T-helper 9 cell (primary cell): ENCODE measurements around the gene SCAMP3.
A peak's percentile ranks its signal among the peaks of the same experiment; 100 is the strongest.
"Not testable (repeated sequence)": the region's sequence is repeated elsewhere in the genome, so short reads cannot be mapped to it uniquely, and the experiment has no call there.

Source experiments
- DNase-seq: peaks from one replicate; pipeline ENCODE4 v3.0.0-alpha.2; 2020

Gene SCAMP3

GRCh38 chr1:155254228-155254713 lies 7.9 kb downstream of the SCAMP3 start:
- no peak for DNase-seq

GRCh38 chr1:155253797-155254196 lies 8.4 kb downstream of the SCAMP3 start:
- DNase-seq, result no peak

GRCh38 chr1:155253208-155253607 lies 9.0 kb downstream of the SCAMP3 start:
- DNase-seq, result no peak

GRCh38 chr1:155251566-155251965 lies 10.6 kb downstream of the SCAMP3 start:
- DNase-seq, result no peak

- peak; percentile 99 for DNase-seq
Measured at GRCh38 chr1:155250633-155251449, 11.3 kb downstream of the SCAMP3 start.

GRCh38 chr1:155250246-155250632 lies 11.9 kb downstream of the SCAMP3 start:
- DNase-seq, result no peak

GRCh38 chr1:155247667-155248553 lies 14.2 kb downstream of the SCAMP3 start:
- DNase-seq, result no peak

- not testable (repeated sequence) for DNase-seq
Measured at GRCh38 chr1:155246796-155247195, 15.4 kb downstream of the SCAMP3 start.

GRCh38 chr1:155245163-155245524 lies 17.0 kb downstream of the SCAMP3 start:
- DNase-seq, result no peak

- peak; percentile 89 for DNase-seq
Measured at GRCh38 chr1:155244368-155245162, 17.6 kb downstream of the SCAMP3 start.

- no peak for DNase-seq
Measured at GRCh38 chr1:155242805-155243358, 19.3 kb downstream of the SCAMP3 start.

GRCh38 chr1:155241841-155242264 lies 20.3 kb downstream of the SCAMP3 start:
- no peak for DNase-seq

GRCh38 chr1:155241069-155241679 lies 21.0 kb downstream of the SCAMP3 start:
- DNase-seq, result peak; percentile 51

GRCh38 chr1:155236451-155236850 lies 25.7 kb downstream of the SCAMP3 start:
- DNase-seq, result no peak

GRCh38 chr1:155235375-155235774 lies 26.8 kb downstream of the SCAMP3 start:
- DNase-seq, result not testable (repeated sequence)

GRCh38 chr1:155233502-155233901 lies 28.7 kb downstream of the SCAMP3 start:
- not testable (repeated sequence) for DNase-seq

- DNase-seq, result not testable (repeated sequence)
Measured at GRCh38 chr1:155232001-155232978, 29.9 kb downstream of the SCAMP3 start.

GRCh38 chr1:155231302-155231701 lies 30.9 kb downstream of the SCAMP3 start:
- not testable (repeated sequence) for DNase-seq

- no peak for DNase-seq
Measured at GRCh38 chr1:155228096-155228427, 34.1 kb downstream of the SCAMP3 start.

- DNase-seq, result peak; percentile 94
Measured at GRCh38 chr1:155227261-155228095, 34.7 kb downstream of the SCAMP3 start.
